Liver (tissue), 9 donors: ENCODE data around the gene SLC2A4RG. TPM values are rescaled to one million over a fixed set of nuclear protein-coding genes. Genes with fewer than 3 reads are reported as not detected.

ENCODE experiments used
- DNase-seq: peaks from one replicate; pipeline ENCODE4 v3.0.0-alpha.2; 2017; ENCODE audit warnings: low spot score
- H3K27ac ChIP-seq, 2 donors: one replicate each; pipeline ENCODE4 v1.7.0; 2013; ENCODE audit warnings: inconsistent platforms in 2 of 2, low read length in 2 of 2, control low read depth in 1 of 2, low read depth in 1 of 2, mild to moderate bottlenecking in 1 of 2
- H3K27me3 ChIP-seq, 4 donors: one replicate each; pipeline versions ENCODE4 v1.6.1 to v1.7.0; 2013; ENCODE audit warnings: low read length in 3 of 4, inconsistent platforms in 1 of 4, mild to moderate bottlenecking in 1 of 4, moderate library complexity in 1 of 4; ENCODE audit not compliant: control insufficient read depth in 4 of 4, insufficient read depth in 4 of 4
- H3K36me3 ChIP-seq, 4 donors: one replicate each; pipeline versions ENCODE4 v1.6.1 to v1.7.0; 2013; ENCODE audit warnings: low read length in 3 of 4, mild to moderate bottlenecking in 3 of 4, low read depth in 1 of 4, moderate library complexity in 1 of 4; ENCODE audit not compliant: control insufficient read depth in 4 of 4, insufficient read depth in 3 of 4
- H3K4me1 ChIP-seq, 4 donors: one replicate each; pipeline versions ENCODE4 v1.6.1 to v1.7.0; 2013; ENCODE audit warnings: low read length in 3 of 4, mild to moderate bottlenecking in 3 of 4, moderate library complexity in 1 of 4; ENCODE audit not compliant: control insufficient read depth in 4 of 4, insufficient read depth in 4 of 4
- H3K4me3 ChIP-seq, 3 donors: one replicate each; pipeline versions ENCODE4 v1.6.1 to v1.7.0; 2013; ENCODE audit warnings: low read length in 3 of 3, control low read depth in 1 of 3, low read depth in 1 of 3, mild to moderate bottlenecking in 1 of 3
- H3K9ac ChIP-seq, 2 donors: one replicate each; pipeline ENCODE4 v1.7.0; 2013; ENCODE audit warnings: low read length in 2 of 2, mild to moderate bottlenecking in 2 of 2, moderate library complexity in 2 of 2, control low read depth in 1 of 2, low read depth in 1 of 2
- H3K9me3 ChIP-seq, 4 donors: one replicate each; pipeline versions ENCODE4 v1.6.1 to v1.7.0; 2013; ENCODE audit warnings: low read length in 3 of 4; ENCODE audit not compliant: control insufficient read depth in 4 of 4
- ATF3 ChIP-seq: IDR thresholded peaks from 2 replicates; pipeline ENCODE4 v1.6.1; 2016; ENCODE audit warnings: antibody characterized with exemption
- FOXA2 ChIP-seq: IDR thresholded peaks from 2 replicates; pipeline ENCODE4 v1.6.1; 2016; ENCODE audit warnings: antibody characterized with exemption
- HNF4A ChIP-seq, 2 donors: conservative IDR thresholded peaks; 2 replicates each; pipeline ENCODE4 v1.6.1; 2016; ENCODE audit warnings: antibody characterized with exemption in 2 of 2, mild to moderate bottlenecking in 2 of 2
- RAD21 ChIP-seq, 2 donors: IDR thresholded peaks; 2 replicates each; pipeline ENCODE4 v1.6.1; 2016; ENCODE audit warnings: antibody characterized with exemption in 2 of 2, mild to moderate bottlenecking in 2 of 2
- RXRA ChIP-seq, 2 donors: IDR thresholded peaks; 2 replicates each; pipeline ENCODE4 v1.6.1; 2017 to 2018; ENCODE audit warnings: antibody characterized with exemption in 2 of 2, mild to moderate bottlenecking in 1 of 2
- YY1 ChIP-seq: IDR thresholded peaks from 2 replicates; pipeline ENCODE4 v1.6.1; 2016; ENCODE audit warnings: antibody characterized with exemption, mild to moderate bottlenecking
- WGBS: extraction: QIAGEN DNeasy Blood & Tissue Kit; methylation state at CpG from one replicate; pipeline ENCODE4 v1.1.7; 2013; 5-methylcytosine and 5-hydroxymethylcytosine counted together
- polyA plus RNA-seq, 2 donors: library from polyadenylated mRNA; stranded (reverse) in 1 of 2; unstranded in 1 of 2; fragments of 200-250 nt in 1 of 2; fragments of >200 nt in 1 of 2; fragmentation: Nextera tagmentation in 1 of 2; extraction: Ambion mirVana in 1 of 2; gene quantifications; one replicate each; pipeline versions ENCODE4 v1.2.1 to v1.2.3, GENCODE V29; 2013 to 2015
- total RNA-seq, 2 donors: library from RNA; depleted of rRNA; stranded (reverse); fragments of >200 nt; gene quantifications; one replicate each; pipeline ENCODE4 v1.2.3, GENCODE V29; 2014
- TF ChIP-seq, protein P1 (sequence below): IDR thresholded peaks from 2 replicates; pipeline ENCODE4 v1.6.1; 2016; ENCODE audit warnings: antibody characterized with exemption
- donor health status: healthy.
- donor health status: healthy.
- donor health status: healthy.
- donor health status: healthy.
- donor health status: healthy.

Gene SLC2A4RG
- total and polyA plus RNA-seq, 4 donors = 22.2 to 39.7 (median 29.4) TPM

- TF ChIP-seq RXRA (IDR thresholded peaks at IDR 0.05) (no peak), ATF3 (no peak), RAD21 (IDR thresholded peaks at IDR 0.05) (no peak)
- no peaks in the 10 kb centered on the region for H3K27me3 ChIP-seq
- no peaks in the 10 kb centered on the region for H3K9me3 ChIP-seq
- H3K36me3 ChIP-seq = peaks cover 0 to 25% (median 9%) of the 10 kb centered on the region in 4 donors
- WGBS = 88% methylated on average over 14 of the region's 14 CpGs
- H3K9ac ChIP-seq = no peak overlapping the region
- H3K27ac ChIP-seq = no peak overlapping the region
- H3K4me3 ChIP-seq = no peak overlapping the region
- H3K4me1 ChIP-seq = peaks cover 7 to 20% (median 16%) of the 10 kb centered on the region in 4 donors
- DNase-seq = no peak
Observed at GRCh38 chr20:63701329-63702035, 38.1 kb upstream of the SLC2A4RG start.

- Histone ChIP-seq H3K4me3 (no peak overlapping the region), H3K9ac (no peak overlapping the region), H3K36me3 (peaks cover 0 to 25% (median 9%) of the 10 kb centered on the region in 4 donors), H3K27ac (no peak overlapping the region), H3K4me1 (peaks cover 1 to 20% (median 15%) of the 10 kb centered on the region in 4 donors), H3K27me3 (no peaks in the 10 kb centered on the region), H3K9me3 (no peaks in the 10 kb centered on the region)
- TF ChIP-seq YY1 = no peak
- no peak for TF ChIP-seq RXRA (IDR thresholded peaks at IDR 0.05)
- TF ChIP-seq HNF4A (conservative IDR thresholded peaks at IDR 0.05) = no peak
- no peak for TF ChIP-seq FOXA2
- TF ChIP-seq, protein P1, sequence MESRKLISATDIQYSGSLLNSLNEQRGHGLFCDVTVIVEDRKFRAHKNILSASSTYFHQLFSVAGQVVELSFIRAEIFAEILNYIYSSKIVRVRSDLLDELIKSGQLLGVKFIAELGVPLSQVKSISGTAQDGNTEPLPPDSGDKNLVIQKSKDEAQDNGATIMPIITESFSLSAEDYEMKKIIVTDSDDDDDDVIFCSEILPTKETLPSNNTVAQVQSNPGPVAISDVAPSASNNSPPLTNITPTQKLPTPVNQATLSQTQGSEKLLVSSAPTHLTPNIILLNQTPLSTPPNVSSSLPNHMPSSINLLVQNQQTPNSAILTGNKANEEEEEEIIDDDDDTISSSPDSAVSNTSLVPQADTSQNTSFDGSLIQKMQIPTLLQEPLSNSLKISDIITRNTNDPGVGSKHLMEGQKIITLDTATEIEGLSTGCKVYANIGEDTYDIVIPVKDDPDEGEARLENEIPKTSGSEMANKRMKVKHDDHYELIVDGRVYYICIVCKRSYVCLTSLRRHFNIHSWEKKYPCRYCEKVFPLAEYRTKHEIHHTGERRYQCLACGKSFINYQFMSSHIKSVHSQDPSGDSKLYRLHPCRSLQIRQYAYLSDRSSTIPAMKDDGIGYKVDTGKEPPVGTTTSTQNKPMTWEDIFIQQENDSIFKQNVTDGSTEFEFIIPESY = no peak
- 93% methylated on average over 16 of the region's 16 CpGs for WGBS
- no peak for DNase-seq
Observed at GRCh38 chr20:63702036-63702665, 37.4 kb upstream of the SLC2A4RG start.

GRCh38 chr20:63702751-63703470, 36.7 kb upstream of the SLC2A4RG start:
- Histone ChIP-seq H3K9ac (no peak overlapping the region), H3K36me3 (peaks cover 0 to 25% (median 9%) of the 10 kb centered on the region in 4 donors), H3K4me3 (no peak overlapping the region), H3K27me3 (no peaks in the 10 kb centered on the region), H3K27ac (no peak overlapping the region), H3K9me3 (no peaks in the 10 kb centered on the region), H3K4me1 (peaks cover 0 to 14% (median 10%) of the 10 kb centered on the region in 4 donors)
- WGBS = 85% methylated on average over 13 of the region's 13 CpGs
- no peak for DNase-seq
- TF ChIP-seq ATF3 = no peak
